NCI-H1417 (cell line): ENCODE results near the gene UQCC5.

Source experiments
- DNase-seq, 3 experiments: peaks; one replicate each; lab custom pipeline; 2025; lab: John Stamatoyannopoulos, UW

Gene UQCC5

GRCh38 chr3:52536369-52537164, at the start of gene UQCC5:
TSS of gene UQCC5 (plus strand) at chr3:52536605. CDS start at chr3:52536756, 151 bp downstream.
- DNase-seq, result peak; percentile 92 to 97 (median 93)

- no peak for DNase-seq
These were observed 49.2 kb upstream of the UQCC5 start for GRCh38 chr3:52487050-52487787.

- no peak for DNase-seq
These were observed 48.4 kb upstream of the UQCC5 start for GRCh38 chr3:52487788-52488691.

- DNase-seq, result no peak
These were observed 47.7 kb upstream of the UQCC5 start for GRCh38 chr3:52488746-52489145.

- no peak for DNase-seq
These were observed 47.0 kb upstream of the UQCC5 start for GRCh38 chr3:52489453-52489852.

- DNase-seq, result no peak
These were observed 46.1 kb upstream of the UQCC5 start for GRCh38 chr3:52490035-52490938.

- DNase-seq, result no peak
These were observed 45.4 kb upstream of the UQCC5 start for GRCh38 chr3:52490939-52491526.

- no peak for DNase-seq
These were observed 44.3 kb upstream of the UQCC5 start for GRCh38 chr3:52492059-52492458.

GRCh38 chr3:52493232-52494017, 43.0 kb upstream of the UQCC5 start:
- DNase-seq, result no peak

GRCh38 chr3:52494445-52494844, 42.0 kb upstream of the UQCC5 start:
- peak in 2 of 3 experiments; percentile 22 to 59 for DNase-seq

GRCh38 chr3:52494886-52495495, 41.4 kb upstream of the UQCC5 start, which contains the start of gene STAB1:
TSS of gene STAB1 (plus strand) at chr3:52495338. CDS start at chr3:52495414, 76 bp downstream.
- DNase-seq, result no peak

- DNase-seq, result no peak
These were observed 40.4 kb upstream of the UQCC5 start for GRCh38 chr3:52495777-52496602.

GRCh38 chr3:52498137-52499054, 38.0 kb upstream of the UQCC5 start:
- DNase-seq, result no peak

GRCh38 chr3:52501046-52501445, 35.4 kb upstream of the UQCC5 start:
- DNase-seq, result no peak

GRCh38 chr3:52502001-52502400, 34.4 kb upstream of the UQCC5 start:
- no peak for DNase-seq

- DNase-seq, result no peak
These were observed 33.5 kb upstream of the UQCC5 start for GRCh38 chr3:52502808-52503350.
